ENCODE results near the gene BUD31. TPM values are rescaled to one million over a fixed set of nuclear protein-coding genes. Genes with fewer than 3 reads are reported as not detected.

The BUD31 gene
- total RNA-seq, 8 experiments from 2014 or later: 105 to 221 (median 146) TPM

DNA sequence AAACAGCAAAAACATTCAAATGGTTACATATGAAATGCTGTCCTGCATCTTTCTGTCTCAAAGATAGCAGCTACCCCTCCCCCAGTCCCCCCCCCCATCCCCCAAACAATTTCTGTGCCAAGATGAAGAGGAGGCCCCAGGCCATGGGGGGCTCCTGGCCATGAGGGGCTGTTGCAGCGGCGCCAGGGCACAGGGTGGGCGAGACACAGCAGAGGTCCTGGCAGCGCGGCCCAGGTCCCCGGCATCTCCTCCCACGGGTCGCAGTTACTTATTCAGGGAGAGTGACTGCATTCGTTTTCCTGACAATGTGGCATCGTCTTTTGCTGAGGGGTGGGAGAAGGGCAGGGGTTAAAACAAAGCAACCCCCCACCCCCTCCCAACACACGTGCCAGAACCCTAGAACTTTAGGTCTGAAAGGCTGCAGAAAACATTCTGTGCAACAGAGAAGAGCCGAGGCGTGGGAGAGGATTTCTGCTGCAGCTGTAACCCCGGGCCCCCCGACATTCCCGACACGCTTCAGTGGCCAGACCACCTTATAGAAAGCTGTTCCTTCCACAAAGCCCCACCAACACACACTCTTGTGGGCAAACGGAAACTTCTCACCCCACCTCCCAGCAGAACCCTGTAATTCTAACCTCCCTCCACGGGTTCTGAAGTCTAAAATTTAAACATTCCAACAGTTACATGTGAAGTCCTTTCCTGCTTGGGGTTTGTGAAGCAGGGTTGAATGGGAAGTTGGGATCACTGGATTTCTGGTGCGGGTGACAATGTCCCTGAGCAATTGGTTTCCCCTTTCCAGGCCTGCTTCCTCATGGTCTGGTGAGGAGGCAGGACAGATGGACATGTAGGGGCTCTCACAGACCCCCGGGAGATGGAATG, 12.1 kb upstream of the BUD31 start:
- 40 to 100% (median 89%) methylated on average over 1 to 5 of the region's 21 CpGs; no CpG with 5 or more reads in 4 of the 10 experiments for WGBS, 10 experiments
- in situ Hi-C loops (cut with MboI; ENCODE audit: low pct_unique_long_range_greater_than_20kb in 2 of 9, low sequenced_read_pairs in 9 of 9, unreplicated experiment in 9 of 9): no loop called here
- no peak for ATAC-seq (replicated peaks in 6 of 8)
- Histone ChIP-seq H3K27ac (no peak overlapping the region), H3K4me3 (no peak overlapping the region), H3K4me1 (replicated peaks in 1 of 2) (peaks cover 8 to 9% of the 10 kb centered on the region in 2 donors)

DNA sequence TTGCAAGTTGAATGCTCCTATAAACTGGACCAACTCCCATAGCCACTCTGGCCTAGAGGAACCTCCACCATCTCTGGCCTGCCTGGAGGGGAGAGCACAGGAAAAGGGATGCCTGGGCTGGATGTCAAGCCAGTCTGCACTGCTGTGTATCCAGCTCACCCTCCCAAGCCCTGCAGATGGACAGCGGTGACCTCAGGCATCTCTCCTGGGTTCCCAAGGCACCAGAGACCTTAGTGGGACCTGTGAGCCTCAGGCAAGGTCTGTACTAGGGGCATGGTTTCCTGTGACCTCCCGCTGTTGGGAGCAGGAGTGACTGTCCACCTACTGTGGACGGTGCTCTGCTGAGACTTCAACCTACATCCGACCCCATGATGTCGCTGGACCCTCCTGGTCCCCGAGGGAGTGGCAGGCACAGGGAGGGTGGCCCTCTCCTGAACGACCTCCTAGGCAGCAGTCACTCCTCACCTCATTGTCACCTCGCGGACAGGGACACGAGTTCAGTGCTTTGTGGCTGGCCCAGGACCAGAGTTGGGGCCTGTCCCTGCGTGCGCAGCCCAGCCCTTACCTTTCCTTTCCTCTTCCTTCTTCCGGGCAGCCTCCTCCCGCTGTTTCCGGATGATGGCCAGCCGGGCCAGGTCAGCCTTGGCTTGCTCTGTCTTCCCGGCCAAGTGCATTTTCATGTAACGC, 11.3 kb upstream of the BUD31 start:
- Histone ChIP-seq H3K4me3 (no peak overlapping the region), H3K4me1 (replicated peaks in 1 of 2) (peaks cover 8 to 9% of the 10 kb centered on the region in 2 donors), H3K27ac (no peak overlapping the region)
- WGBS, 10 experiments: 60 to 97% (median 92%) methylated on average over 2 to 9 of the region's 18 CpGs; no CpG with 5 or more reads in 4 of the 10 experiments
- in situ Hi-C loops (cut with MboI; ENCODE audit: low pct_unique_long_range_greater_than_20kb in 2 of 9, low sequenced_read_pairs in 9 of 9, unreplicated experiment in 9 of 9): no loop called here
- no peak for ATAC-seq (replicated peaks in 6 of 8)

DNA sequence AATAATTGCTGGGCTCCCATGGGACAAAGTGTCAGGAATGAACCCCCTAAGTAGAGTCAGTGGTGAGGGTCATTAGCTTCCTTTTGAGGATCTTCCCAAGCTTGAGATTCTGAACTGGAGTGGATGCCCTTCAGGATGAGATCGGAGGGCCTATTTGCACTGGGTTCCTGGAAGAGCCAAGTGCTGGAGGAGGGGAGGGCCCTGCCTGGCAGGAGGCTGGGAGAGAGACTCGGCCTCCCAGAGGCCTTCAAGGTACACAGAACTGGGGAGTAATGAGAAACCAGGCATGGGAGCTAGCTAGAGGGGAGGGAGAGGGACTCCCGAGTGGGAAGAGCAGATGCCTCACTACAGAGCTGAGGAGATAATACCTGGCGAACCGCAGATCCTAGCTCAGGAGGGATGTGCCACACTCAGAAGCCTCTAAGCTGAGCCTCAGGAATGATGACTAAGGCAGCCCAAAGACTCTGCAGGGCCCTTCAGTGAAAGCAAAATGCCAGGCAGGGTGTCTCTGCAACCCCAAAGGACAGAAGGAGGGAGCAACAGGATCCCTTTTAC, 9.8 kb upstream of the BUD31 start:
- 80 to 100% (median 88%) methylated on average over 1 to 4 of the region's 5 CpGs; no CpG with 5 or more reads in 4 of the 10 experiments for WGBS, 10 experiments
- no peak overlapping the region for H3K27ac ChIP-seq
- in situ Hi-C loops (cut with MboI; ENCODE audit: low pct_unique_long_range_greater_than_20kb in 2 of 9, low sequenced_read_pairs in 9 of 9, unreplicated experiment in 9 of 9): no loop called here
- H3K4me3 ChIP-seq: no peak overlapping the region
- H3K4me1 ChIP-seq (replicated peaks in 1 of 2): peaks cover 4% of the 10 kb centered on the region in 2 donors
- ATAC-seq (replicated peaks in 6 of 8): peak in 2 of 8 experiments; percentile 2 to 12

DNA sequence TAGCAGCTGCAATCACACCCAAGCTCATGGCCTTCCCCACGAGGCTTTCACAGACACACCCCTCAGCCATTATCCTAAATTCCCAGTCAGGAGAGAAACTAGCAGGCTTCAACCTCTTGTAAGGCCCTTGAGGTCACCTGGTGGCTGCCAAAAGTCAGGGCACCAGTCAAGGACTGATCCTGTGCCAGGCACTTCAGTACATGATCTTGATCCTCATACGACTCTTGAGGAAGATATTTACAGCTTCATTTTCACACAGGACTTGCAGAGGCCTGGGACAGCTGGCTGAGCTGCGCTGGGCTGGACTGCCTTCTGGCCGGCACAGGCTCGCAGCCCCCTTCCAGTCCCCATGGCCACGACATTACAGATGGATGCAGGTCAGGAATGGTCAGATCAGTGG, 9.2 kb upstream of the BUD31 start:
- 61 to 100% (median 80%) methylated on average over 1 to 3 of the region's 6 CpGs; no CpG with 5 or more reads in 5 of the 10 experiments for WGBS, 10 experiments
- H3K27ac ChIP-seq: no peak overlapping the region
- no peak for ATAC-seq (replicated peaks in 6 of 8)
- H3K4me1 ChIP-seq (replicated peaks in 1 of 2): no peaks in the 10 kb centered on the region
- no peak overlapping the region for H3K4me3 ChIP-seq
- in situ Hi-C loops (cut with MboI; ENCODE audit: low pct_unique_long_range_greater_than_20kb in 2 of 9, low sequenced_read_pairs in 9 of 9, unreplicated experiment in 9 of 9): no loop called here

DNA sequence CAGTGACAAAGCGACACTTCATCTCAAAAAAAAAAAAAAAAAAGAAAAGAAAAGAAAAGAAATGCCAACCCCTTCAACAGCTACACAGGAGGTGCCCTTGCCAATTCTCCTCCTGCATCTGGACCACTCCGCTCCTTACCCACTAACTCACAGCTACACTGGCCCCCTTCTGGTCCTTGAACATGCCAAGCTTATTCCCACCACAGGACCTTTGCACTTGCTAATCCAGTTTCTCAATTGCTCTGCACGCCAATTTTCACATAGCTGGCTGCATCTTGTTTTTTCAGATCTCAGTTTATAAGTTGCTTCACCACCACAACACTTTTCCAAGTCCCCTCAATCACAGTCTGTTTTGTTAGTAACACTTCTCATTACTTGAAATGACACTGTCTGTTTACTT, 5.9 kb upstream of the BUD31 start:
- peaks cover 5 to 8% of the 10 kb centered on the region in 2 donors for H3K4me1 ChIP-seq (replicated peaks in 1 of 2)
- 80 to 100% (median 100%) methylated on average over 1 to 2 of the region's 3 CpGs; no CpG with 5 or more reads in 3 of the 10 experiments for WGBS, 10 experiments
- ATAC-seq (replicated peaks in 6 of 8): no peak
- in situ Hi-C loops (cut with MboI; ENCODE audit: low pct_unique_long_range_greater_than_20kb in 2 of 9, low sequenced_read_pairs in 9 of 9, unreplicated experiment in 9 of 9): no loop called here
- H3K4me3 ChIP-seq: no peak overlapping the region
- H3K27ac ChIP-seq: no peak overlapping the region

DNA sequence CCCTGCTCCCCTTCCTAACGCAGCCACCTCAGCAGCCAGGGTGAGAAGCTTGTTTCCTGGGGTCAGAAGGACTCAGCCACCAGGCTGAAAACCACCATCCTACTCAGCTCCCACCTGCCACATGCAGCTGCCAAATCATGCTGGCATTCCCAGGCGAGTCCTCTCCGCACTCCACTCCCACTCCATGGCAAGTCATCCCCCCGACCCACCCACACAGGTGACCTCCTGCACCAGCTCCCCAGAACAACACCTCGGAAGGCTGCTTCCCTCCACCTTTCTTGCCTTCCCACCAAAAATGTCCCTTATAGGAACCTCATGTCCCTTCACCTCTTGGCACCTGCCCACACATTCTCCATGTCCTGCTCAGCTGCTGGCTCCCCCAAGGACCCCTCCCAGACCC, 5.0 kb upstream of the BUD31 start:
- ATAC-seq (replicated peaks in 6 of 8): no peak
- 98 to 100% methylated on average over 1 to 5 of the region's 5 CpGs; no CpG with 5 or more reads in 8 of the 10 experiments for WGBS, 10 experiments
- in situ Hi-C loops (cut with MboI; ENCODE audit: low pct_unique_long_range_greater_than_20kb in 2 of 9, low sequenced_read_pairs in 9 of 9, unreplicated experiment in 9 of 9): no loop called here
- Histone ChIP-seq H3K4me3 (no peak overlapping the region), H3K27ac (no peak overlapping the region), H3K4me1 (replicated peaks in 1 of 2) (peaks cover 5 to 8% of the 10 kb centered on the region in 2 donors)

DNA sequence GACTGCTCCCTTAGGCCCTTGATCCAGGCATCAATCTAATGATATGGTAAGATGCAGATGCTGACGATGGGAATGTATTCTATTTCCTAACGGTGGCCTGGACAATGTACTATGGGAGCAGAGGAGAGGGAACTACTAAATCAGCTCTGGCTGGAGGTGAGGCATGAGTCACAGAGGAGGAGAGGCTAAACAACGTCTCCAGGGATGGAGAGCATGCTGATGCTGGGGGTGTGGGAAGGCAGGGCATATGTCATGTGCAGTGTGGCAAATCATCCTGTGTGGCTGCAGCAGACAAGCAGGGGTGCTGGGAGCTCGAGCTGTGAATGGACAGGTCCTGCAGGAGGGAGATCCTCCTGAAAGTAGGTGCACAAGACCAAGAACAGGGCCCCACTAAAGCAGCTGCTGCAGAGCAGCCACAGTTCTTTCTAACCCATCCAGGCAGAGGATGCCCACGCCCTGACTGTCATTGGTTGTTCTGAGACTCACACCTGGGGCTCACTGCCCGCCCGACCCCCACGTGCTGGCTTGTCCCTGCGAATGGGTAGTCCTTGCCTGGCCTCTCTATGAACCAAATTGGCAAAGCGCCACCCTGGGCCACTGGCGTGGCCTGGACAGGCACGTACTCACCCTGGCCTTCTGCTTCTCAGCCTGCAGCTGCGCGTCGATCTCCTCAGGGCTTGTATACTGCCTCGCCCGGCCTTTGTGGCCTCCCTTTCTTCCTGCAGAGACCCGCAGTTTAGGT, 4.4 kb upstream of the BUD31 start:
- Histone ChIP-seq H3K27ac (no peak overlapping the region), H3K4me1 (replicated peaks in 1 of 2) (peaks cover 5 to 8% of the 10 kb centered on the region in 2 donors), H3K4me3 (no peak overlapping the region)
- ATAC-seq (replicated peaks in 6 of 8): peak in 2 of 8 experiments; percentile 2 to 12
- 20 to 100% (median 92%) methylated on average over 1 to 8 of the region's 18 CpGs; no CpG with 5 or more reads in 3 of the 10 experiments for WGBS, 10 experiments
- in situ Hi-C loops (cut with MboI; ENCODE audit: low pct_unique_long_range_greater_than_20kb in 2 of 9, low sequenced_read_pairs in 9 of 9, unreplicated experiment in 9 of 9): no loop called here

DNA sequence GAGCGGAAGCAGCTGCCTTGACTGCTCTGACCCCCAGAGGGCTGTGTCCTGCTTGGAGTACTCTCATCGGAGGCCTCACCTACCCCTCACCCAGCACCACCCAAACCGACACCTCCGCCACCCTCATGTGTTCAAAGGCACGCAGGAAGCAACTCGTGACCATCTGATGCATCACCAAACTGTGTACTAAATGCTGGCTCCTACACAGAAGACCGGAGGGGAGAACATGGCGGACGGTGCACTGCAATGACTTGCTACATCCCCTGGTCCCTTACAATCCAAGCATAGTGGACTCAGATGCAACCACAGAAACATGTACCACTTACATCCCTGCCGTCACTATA, 3.8 kb upstream of the BUD31 start:
- peaks cover 7 to 10% of the 10 kb centered on the region in 2 donors for H3K4me1 ChIP-seq (replicated peaks in 1 of 2)
- no peak for ATAC-seq (replicated peaks in 6 of 8)
- WGBS, 10 experiments: 80 to 100% (median 95%) methylated on average over 1 to 9 of the region's 10 CpGs; no CpG with 5 or more reads in 3 of the 10 experiments
- no peak overlapping the region for H3K27ac ChIP-seq
- H3K4me3 ChIP-seq: no peak overlapping the region
- in situ Hi-C loops (cut with MboI; ENCODE audit: low pct_unique_long_range_greater_than_20kb in 2 of 9, low sequenced_read_pairs in 9 of 9, unreplicated experiment in 9 of 9): no loop called here

DNA sequence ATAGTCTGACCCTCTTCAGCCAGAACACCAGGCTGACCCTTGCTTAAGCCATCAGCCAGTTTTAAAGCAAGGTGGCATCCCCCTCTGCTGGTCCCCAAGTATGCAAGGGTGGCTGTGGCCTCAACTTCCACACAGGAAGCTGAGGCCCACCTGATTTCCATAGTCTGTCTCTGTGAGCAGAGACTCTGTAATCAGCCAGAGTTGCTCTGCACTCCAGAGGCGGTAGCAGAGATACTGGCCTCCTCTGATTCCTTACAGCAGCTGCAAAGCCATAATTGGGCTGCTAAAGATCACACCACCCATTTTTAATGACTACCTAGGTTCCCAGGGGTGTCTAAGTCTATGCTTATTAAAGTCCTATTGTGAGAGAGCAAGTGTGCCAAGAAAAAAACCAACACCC, 2.2 kb upstream of the BUD31 start:
- WGBS, 10 experiments: 67 to 100% (median 80%) methylated on average over 1 of the region's 1 CpG; no CpG with 5 or more reads in 7 of the 10 experiments
- Histone ChIP-seq H3K4me1 (replicated peaks in 1 of 2) (peaks cover 13 to 16% of the 10 kb centered on the region in 2 donors), H3K4me3 (no peak overlapping the region), H3K27ac (no peak overlapping the region)
- in situ Hi-C loops (cut with MboI; ENCODE audit: low pct_unique_long_range_greater_than_20kb in 2 of 9, low sequenced_read_pairs in 9 of 9, unreplicated experiment in 9 of 9): no loop called here
- no peak for ATAC-seq (replicated peaks in 6 of 8)

DNA sequence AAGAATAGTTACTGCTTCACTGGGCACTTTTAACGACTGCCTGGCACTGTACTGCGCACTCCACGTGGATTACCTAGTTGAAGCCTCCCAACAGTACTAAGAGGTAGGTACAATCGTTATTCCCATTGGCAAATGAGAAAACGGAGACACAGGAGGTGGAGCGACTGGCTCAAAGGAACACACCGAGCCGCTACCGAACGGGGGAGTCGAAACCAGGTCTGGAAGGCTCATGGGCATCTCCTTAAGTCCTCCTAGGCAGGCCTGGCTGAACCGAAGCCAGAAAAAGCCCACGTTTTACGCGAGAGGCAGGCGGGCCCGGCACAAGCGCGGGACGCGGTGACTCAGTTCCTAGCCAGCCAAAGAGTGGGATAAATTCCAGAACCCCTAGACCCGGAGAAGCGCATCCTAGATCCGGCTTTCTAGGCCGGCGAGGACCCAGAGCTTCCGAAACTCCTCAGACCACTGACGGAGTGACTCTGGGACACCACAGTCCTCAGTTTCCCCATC, 844 bp upstream of the BUD31 start:
- in situ Hi-C loops (cut with MboI; ENCODE audit: low pct_unique_long_range_greater_than_20kb in 2 of 9, low sequenced_read_pairs in 9 of 9, unreplicated experiment in 9 of 9): no loop called here
- ATAC-seq (replicated peaks in 6 of 8): peak; percentile 4 to 39 (median 10)
- Histone ChIP-seq H3K4me1 (replicated peaks in 1 of 2) (peaks cover 13 to 16% of the 10 kb centered on the region in 2 donors), H3K4me3 (peak overlapping the region; percentile 48 to 95 (median 91)), H3K27ac (peak overlapping the region; percentile 100)
- 0 to 6% (median 0%) methylated on average over 1 to 17 of the region's 28 CpGs; no CpG with 5 or more reads in 2 of the 10 experiments for WGBS, 10 experiments

DNA sequence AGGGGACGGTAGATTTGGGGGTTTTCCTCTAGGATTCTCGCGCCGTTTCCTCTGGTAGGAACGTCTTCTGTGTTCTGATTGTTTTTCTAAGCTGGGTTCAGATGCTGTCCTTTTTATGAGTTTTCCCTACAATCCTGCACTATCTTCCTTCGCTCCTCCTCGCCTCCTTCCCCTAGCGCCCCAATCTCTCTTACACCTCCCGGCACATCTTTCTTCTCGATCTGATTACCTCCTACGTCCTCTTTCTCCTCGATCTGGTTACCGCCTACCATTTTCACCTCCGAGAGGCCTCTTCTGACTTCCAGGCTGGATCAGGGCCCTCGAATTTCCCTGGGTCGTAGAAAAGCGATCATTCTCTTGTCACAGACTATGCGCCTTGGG, 413 bp downstream of the BUD31 start:
- Histone ChIP-seq H3K27ac (peak overlapping the region; percentile 100), H3K4me1 (replicated peaks in 1 of 2) (peaks cover 13 to 16% of the 10 kb centered on the region in 2 donors), H3K4me3 (peak overlapping the region; percentile 48 to 95 (median 91))
- in situ Hi-C loops (cut with MboI; ENCODE audit: low pct_unique_long_range_greater_than_20kb in 2 of 9, low sequenced_read_pairs in 9 of 9, unreplicated experiment in 9 of 9): no loop called here
- WGBS, 10 experiments: 0 to 1% (median 0%) methylated on average over 5 to 17 of the region's 18 CpGs; no CpG with 5 or more reads in 3 of the 10 experiments
- ATAC-seq (replicated peaks in 6 of 8): peak in 2 of 8 experiments; percentile 1 to 2

DNA sequence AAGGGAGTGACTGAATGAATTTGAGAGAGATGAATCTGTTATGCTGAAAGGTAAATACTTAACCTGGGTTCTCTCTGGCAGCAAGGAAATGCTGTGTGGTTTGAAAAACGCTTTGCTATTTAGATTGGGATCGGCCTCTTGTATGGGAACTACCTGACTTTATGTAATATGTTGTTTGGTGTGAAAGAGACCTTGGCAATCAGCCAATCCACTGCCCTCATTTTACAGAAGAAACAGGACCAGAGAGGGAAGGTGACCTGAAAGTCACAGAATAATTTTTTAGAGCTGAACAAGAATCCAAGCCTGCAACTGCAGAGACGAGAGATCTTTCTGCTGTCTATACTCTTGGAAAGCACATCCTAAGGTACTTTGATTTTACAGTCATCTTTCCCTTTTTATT, 1.0 kb downstream of the BUD31 start:
- in situ Hi-C loops (cut with MboI; ENCODE audit: low pct_unique_long_range_greater_than_20kb in 2 of 9, low sequenced_read_pairs in 9 of 9, unreplicated experiment in 9 of 9): no loop called here
- no peak for ATAC-seq (replicated peaks in 6 of 8)
- Histone ChIP-seq H3K4me3 (peak overlapping the region; percentile 48 to 95 (median 91)), H3K27ac (peak overlapping the region in 1 of 2 donors; percentile 100), H3K4me1 (replicated peaks in 1 of 2) (peaks cover 13 to 16% of the 10 kb centered on the region in 2 donors)
- WGBS, 10 experiments: 6 to 100% (median 33%) methylated on average over 1 to 3 of the region's 3 CpGs; no CpG with 5 or more reads in 1 of the 10 experiments

Measured in motor neuron (in vitro differentiated cells).